NCI-H146 treated with DMSO at 0.1 percent for 48 hours (cell line): Measurements from ENCODE around the gene TMEM52.
A peak's percentile ranks its signal among the peaks of the same experiment; 100 is the strongest.

Source experiments
- DNase-seq: peaks from one replicate; lab custom pipeline; 2025; ENCODE audit not compliant: unreplicated experiment; lab: John Stamatoyannopoulos, UW

TMEM52 gene

DNA sequence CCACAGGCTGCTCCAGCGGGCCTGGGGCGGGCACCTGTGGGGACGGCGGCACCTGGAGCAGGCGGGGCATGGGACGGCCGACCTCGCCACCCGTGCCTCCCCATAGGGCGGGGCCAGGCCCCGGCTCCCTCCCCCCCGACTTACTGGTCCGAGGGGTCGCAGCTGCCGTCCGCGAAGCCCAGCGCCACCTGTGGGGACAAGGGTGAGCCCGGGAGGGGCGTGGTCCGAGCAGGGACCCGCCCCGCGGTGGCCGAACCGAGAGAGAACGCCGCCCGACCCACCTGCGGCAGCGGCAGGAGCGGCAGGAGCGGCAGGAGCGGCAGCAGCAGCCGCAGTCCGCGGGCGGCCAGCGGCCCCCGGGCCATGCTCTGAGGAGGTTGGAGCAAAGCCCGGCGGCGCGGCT is at the start of gene TMEM52:
Gene TMEM52 (minus strand): TSS at position 379 of the 403 bp plus-strand sequence. CDS start 14 bp downstream, at position 365.
- peak; percentile 55 for DNase-seq

DNA sequence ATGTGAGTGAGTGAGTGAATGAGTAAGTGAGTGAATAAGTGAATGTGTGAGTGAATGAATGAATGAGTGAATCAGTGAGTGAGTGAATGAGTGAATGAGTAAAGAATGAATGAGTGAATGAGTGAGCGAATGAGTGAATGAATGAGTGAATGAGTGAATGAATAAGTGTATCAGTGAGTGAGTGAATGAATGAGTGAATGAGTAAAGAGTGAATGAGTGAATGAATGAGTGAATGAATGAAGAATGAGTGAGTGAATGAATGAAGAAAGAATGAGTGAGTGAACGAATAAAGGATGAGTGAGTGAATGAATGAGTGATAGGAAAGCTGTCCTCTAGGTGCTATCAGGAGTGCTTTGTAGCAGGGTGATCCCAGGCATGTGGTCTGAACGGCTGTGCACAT is 48.8 kb upstream of the TMEM52 start:
- no peak for DNase-seq

DNA sequence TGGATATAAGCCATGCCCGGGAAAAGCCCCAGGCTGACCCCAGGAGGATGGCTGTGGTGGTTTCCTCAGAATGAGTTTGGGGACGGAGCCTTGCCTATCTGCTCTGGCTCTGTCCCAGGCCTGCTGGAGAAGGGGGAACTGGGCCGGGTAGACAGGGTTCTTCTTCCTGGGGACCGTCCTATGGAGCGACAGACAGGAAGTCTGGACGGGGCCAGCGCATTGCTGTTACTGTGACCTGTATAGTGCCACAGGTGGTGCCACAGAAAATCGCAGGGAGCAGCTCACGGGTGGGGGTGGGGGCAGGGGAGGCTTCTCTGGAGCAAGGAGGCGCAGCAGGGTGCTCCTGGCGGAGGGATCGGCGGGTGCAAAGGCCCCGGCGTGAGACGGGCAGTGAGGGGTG is 48.1 kb upstream of the TMEM52 start:
- DNase-seq = no peak

DNA sequence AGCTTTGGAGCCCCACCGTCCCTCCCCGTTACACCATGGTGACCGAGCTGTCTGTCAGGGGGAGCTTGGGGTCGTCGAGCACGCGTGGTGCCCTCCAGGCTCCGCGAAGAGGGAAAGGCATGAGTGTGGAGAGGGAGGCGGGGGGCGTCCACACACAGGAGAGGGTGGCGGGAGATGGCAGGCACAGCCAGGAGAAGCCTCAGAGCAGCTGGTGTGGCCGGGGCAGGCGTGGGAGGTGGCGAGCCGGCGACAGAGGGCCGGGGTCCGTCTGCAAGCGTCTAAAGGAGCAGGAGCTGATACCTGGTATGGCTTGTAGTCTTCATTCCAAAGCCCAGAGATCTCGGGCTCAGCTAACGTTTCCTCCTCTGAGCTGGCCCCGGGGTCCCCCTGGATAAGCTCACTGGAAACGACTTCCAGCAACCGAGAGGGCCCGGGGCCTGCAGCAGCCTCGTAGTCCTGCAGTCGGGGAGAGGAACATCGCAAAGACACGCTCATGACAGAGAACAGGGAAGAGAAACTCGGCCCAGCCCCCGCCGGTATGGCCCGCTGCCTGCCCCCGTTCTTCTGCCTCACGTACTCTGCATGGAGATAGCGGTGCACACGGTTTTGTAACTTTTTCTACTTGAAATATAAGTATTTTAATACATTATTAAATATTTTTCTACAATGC is 47.1 kb upstream of the TMEM52 start:
- no peak for DNase-seq

DNA sequence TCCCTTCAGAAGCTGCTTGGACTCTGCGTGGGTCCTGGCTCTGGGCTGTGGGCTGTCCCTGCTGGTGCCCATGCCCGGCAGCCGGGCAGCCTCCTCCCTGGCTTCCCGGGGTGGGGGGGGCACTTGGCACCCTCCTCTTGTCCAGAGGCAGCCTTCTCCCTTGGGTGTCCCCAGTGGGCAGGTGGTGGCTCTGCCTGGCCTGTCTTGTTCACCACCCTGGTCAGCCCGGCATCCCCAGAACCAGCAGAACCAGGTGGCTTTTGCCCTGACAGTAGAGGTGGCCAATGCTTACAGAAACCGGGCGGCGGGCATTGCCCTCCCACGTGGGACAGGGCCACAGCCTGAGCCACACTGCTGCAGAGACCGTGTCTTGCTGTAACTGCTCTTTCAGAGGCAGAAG is 46.5 kb upstream of the TMEM52 start:
- DNase-seq = no peak

DNA sequence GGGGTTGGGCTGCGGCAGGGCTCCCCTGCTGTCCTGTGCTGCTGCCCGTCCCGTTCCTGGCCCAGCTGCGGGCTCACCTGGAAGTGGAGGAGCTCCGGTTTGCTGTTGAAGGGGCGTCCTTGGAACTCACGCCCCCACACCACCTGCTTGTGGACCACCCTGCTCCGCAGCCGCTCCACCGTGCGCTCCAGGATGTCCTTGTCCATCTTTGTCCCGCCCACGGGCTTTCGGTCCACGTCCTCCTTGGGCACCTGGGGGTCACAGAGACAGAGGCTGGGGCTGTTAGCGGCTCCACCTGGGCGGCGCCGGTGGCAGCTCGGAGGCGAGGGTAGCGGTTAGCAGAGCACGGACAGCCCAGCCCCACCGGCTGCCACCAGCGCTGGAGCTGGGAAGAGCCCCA is 45.7 kb upstream of the TMEM52 start:
- DNase-seq = no peak

DNA sequence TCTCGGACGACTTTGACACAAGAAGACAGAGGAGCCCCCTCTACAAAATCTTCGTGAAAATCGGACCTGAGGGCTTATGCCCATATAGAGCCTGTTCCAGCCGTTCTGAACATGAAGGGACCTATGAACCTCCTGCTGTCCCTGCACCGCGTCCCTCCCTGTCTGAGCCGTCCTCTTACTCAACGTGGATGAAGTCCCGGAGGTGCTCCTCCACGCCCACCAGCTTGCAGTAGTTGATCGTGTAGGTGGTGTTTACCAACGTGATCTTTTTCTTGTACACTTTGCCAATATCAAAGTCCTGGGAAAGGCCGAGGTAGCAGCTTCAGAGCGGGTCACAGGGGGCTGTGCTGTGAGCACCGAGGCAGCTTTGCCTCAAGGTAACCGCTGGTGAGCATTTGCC is 44.5 kb upstream of the TMEM52 start:
- no peak for DNase-seq

DNA sequence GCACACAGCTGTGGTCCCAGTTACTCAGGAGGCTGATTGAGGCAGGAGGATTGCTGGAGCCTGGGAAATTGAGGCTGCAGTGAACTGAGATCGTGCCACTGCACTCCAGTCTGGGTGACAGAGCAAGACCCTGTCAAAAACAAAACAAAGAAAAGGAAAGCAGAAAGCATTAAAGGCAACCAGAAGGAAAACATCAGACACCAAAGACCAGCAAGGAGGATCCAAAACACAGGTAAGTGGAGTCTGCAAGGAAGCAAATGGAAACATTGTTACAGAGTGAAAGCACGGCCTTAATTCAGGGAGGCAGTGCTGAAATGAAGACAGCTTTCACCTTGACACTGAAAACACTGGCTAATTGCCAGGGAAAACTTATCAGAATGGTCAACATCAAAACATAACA is 43.7 kb upstream of the TMEM52 start:
- DNase-seq = no peak

DNA sequence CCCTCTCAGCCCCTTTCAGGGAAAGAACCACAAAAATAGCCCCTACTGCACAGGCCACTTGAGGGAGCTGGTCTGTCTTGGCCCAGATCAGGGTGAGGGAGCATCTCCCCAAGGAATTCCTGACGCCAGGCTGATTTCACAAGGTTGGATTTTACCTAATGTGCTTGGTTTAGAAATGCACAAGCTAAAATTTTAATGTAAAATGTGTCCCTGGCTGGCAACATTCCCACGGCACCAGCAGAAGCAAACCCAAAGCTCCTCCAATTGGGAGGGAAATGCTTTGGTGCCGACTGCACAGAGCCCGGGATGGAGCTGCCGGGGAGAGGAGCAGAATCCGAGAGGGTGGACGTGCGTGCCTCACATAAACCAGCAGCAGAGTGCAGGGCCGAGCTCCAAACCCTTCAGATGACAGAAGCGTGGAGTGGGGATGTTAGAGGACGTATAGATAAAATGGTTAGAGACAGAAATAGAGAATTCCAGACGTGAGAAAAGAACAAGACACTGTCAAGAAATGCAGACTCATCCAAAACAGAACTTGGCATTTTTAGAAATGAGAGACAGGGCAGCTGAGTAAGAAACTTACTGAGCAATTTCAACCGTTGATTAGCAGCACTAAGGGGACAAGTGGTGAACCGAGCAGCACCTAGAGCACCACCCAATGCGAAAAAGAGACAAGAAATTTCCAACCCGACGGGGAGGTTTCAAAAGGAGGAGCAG is 41.6 kb upstream of the TMEM52 start:
- DNase-seq = no peak

DNA sequence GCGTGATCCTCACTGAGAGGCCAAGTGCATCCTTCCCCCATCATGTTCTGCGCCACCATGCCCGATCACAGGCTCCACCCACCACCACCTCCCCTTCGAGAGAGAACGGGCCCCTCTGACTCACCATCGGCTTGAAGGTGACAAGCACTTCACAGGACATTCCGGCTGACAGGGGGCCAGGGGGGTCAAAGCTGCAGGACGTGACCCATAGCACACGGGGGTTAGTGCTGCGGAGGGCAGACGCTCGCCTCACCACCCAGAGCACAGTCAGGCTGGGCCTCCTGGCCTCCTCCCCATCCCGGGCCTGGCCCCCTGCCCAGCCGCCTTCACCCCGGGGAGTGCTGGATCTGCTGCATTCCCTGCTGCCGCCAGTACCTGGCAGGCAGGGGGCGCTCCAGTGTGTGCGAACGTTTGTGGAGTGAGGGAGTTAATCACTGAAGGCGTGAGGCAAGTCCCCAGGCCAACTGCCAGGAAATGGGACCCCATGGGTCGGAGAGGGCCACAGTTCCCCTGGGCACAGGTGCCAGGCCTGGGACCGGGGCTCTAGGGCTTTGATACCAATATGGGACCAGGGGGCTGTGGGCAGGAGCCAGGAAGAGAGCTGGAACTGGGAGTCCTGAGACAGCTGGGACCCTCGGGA is 40.9 kb upstream of the TMEM52 start:
- no peak for DNase-seq

DNA sequence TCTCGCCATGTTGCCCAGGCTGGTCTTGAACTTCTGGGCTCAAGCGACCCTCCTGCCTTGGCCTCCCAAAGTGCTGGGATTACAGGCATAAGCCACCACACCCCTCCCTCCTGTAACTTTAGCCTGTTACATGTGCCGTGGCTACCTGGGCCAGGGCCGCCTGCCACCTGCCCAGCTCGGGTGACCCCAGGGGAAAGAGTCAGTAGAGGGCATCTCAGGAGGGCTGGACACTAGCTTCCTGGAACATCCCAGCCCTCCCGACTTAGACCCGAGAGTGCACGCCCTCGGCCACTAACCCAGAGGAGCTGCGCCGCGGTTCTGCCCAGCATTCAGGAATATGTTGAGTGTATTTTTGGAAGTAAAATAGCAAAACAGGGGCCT is 40.4 kb upstream of the TMEM52 start:
- no peak for DNase-seq

DNA sequence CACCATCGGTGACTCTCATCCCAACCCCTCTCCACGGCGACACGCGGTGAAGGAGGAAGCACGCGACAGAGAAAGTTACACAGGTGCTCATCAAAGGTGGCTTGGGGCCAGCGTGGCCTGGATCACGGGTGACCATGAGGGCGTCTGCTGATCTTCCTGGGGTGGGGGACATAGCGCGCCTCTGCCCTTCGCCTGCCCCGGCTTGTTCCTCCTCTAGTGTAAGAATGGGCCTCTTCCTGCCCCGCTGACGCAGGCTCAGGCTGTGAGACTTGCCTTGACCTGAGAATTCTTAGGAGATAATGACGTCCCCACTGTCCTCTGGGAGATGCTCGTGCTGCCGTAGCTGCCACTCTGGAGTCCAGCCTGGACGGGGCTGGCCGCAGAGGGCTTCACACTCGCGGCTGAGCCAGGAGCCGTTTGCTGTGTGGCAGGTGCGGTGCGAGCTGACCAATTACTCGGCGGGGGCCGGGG is 39.0 kb upstream of the TMEM52 start:
- DNase-seq = no peak

DNA sequence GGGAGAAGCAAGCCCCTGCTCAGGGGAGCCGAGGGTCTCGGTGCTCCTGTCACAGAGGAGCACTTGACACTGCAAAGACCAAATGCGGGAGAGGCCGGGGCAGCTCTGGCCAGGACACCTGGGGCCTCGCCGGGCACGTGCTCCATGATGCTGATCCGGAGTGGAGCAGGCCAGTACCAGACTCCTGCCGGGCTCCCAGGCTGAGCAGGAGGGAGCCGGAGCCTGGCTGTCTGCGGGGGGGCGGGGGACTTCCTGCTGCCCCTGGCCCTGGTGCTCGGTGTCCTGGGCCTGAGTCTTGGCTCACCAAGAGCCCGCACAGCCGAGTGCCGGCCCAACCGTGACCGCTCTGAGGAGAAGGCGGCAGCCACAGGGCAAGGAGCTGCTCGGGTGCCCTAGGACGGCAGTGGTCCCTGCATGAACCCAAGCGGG is 38.5 kb upstream of the TMEM52 start:
- DNase-seq = no peak

DNA sequence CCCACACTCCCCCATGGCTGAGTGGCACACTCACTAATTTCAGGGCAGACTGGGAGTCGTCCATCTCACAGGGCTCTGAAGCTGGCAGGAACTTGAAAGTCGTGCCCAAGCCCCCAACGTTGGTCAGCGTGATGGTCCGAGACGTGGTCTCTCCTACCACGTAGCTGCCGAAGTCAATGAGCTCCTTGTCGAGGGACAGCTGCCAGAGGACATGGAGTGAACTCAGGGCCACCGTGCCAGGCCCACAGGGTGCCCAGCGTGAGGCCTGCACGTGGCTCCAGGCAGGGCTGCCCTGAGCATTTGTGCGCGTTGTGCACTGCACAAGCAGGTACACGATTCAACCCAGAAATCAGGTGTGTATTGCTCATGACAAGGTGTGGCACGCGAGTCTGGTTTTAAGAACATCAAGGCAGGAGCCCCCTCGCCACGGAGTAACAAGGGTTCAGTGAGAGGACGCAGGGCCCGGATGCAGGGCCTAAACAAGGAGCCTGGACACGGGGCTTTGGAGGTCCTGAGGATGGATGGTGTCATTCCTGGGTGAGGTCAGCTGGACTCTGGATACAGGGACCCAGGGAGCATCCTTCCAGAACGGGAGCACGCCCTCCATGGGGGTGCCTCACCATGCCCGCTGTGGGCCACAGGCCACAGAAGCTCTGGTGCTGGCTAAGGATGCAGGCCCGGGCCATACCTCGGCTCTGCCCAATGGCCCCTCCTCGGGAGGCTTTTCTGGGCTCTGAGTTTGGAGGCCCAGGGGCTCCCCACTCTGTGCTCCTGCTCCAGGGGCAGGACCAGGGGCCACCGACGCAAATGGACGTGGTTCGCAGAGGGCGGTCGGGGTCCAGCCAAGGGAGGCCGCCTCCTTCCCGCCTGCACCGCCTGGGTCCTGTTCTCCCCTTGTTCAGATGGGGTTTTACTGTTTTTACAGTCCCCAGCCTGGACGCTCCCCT is 37.8 kb upstream of the TMEM52 start:
- no peak for DNase-seq

DNA sequence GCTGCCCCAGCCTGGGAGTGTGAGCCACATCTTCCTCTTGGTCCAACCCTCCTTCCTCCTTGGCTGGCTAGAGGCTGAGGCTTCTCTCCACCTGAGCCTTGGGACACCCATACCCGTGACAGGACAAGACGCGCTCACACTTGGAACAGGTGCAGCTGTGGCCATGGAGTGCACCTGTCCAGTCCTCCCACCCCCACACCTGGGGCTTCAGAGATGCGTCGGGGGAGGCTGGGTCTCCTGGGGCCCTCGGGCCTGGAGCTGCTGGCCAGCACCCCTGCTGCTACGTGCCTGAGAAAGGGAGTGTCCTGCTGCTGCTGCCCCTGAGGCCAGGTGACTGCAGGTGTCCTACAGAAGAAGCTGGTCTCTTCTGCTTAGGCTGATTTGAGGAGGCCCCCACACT is 37.0 kb upstream of the TMEM52 start:
- peak; percentile 19 for DNase-seq

DNA sequence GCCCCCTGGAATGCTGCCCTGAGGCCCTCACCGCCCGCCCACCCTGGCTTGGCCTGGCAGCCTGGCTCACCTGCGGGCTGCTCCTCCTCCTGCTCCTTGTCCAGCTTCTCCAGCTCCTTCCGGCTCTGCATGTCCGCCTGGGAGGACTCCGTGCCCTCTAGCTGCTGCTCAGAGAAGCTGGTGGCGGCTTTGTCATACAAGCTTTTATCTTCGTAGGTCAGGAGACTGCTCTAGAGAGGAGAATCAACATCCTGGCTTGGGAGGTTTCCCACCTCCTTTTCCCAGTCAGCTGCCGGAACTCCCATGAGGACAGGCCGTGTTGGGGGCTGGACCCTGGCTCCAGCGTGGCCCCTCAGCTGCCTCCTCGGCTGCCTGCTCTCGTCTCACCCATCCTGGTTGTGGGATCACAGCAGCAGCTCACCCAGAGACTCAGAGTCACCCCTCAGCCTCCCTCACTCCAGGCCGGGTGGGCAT is 36.6 kb upstream of the TMEM52 start:
- no peak for DNase-seq

DNA sequence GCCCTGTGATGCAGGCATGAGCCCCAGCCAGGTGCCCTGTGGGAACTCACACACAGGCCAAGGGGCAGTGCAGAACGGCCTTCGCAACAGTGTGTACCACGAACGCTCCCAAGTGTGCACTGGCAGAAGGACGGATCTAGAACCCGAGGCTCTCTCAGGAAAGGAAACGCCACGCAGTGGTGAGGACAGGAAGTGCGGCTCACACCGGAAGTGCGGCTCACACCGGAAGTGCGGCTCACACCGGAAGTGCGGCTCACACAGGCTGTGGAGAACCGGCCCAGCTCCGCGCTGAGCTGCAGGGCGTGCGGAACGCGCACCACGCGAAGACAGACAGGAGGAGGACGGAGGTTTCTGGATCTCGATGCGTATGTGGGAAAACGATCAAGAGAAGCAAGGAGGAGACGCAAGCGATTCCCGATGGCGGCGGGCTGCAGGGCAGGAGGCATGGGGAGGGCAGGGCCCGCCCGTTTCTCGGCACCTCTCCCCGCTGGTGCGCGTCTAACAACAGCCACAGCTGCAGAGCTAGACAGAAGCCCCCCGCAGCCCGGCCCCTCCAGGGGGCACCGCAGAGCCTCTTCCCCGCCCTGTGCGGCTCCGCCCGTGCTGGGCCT is 35.9 kb upstream of the TMEM52 start:
- no peak for DNase-seq

DNA sequence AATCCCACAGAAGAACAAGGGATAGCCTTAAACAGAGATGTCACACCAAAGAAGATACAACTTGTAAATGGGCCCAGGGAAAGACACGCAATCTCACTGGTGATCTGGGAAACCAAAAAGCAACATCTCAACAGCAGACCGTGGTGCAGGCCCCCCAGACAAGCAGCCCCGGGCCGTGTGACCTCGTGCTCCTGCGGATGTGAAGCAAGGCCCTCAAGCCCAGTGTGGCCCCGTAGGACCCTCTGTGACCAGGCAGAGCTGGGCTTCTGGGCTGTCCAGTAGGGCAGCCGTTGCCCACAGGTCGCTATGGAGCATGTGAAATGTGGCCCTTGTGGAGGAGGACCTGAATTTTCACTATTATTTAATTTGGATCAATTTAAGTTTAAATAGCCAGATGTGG is 34.9 kb upstream of the TMEM52 start:
- DNase-seq = no peak

DNA sequence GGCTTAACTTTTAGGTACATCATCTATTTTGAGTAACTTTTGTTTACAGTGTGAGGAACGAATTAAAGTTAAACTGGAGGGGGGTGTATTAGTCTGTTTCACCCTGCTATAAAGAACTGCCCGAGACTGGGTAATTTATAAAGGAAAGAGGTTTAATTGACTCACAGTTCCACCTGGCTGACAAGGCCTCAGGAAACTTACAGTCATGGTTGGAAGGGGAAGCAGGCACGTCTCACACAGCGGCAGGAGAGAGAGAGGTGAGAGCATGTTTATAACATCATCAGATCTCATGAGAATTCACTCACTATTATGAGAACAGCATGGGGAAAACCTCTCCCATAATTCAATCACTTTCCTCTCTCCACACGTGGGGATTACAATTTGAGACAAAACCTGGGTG is 31.9 kb upstream of the TMEM52 start:
- no peak for DNase-seq

DNA sequence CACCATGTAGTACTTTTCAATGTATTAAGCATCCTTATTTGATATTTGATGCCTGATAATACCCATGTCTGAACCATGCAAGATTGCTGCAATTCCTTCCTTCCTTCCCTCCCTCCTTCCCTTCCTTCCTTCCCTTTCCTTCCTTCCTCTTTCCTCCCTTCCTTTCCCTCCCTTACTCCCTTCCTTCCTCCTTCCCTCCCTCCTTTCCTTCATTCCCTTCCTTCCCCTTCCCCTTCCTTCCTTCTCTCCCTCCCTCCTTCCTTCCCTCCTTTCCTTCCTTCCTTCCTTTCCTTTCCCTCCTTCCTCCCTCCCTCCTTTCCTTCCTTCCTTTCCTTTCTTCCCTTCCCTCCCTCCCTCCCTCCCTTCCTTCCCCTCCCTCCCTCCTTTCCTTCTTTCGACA is 29.7 kb upstream of the TMEM52 start:
- DNase-seq = no peak

DNA sequence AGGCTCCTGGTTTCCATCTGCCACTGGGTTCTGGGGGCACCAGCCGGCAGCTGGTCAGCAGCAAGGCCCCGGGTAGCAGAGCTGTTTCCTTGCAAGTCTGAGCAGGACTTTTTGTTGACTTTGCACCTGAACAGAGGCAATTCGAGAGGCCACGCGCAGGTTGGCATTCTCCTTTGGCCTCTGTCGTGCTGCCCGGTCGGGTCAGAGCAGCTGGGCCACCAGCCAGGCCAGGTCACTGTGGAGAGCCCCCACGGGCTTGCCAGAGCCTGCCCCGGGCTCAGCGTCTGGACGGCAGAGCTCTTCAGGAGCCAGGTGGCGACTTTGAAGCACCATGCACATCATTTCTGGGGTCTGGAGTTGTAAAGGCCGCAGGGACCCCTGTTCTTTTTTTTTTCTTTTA is 28.4 kb upstream of the TMEM52 start:
- DNase-seq = no peak
